GM12878 (cell line): ENCODE measurements around the gene RALB. TPM values are rescaled to one million over a fixed set of nuclear protein-coding genes. Genes with fewer than 3 reads are reported as not detected.

Experiments
- ATAC-seq: fragments of 200-7000 bp; cut with Tn5 transposase; 3 replicates; pipeline ENCODE4 v1.9.1; 2020; ENCODE audit warnings: mild to moderate bottlenecking, moderate library complexity
- BruUV-seq: library from RNA; stranded (reverse); fragments of 400-500 nt; replicated peaks from 2 replicates; lab custom pipeline; 2021; lab: Mats Ljungman, UMichigan
- CTCF ChIA-PET: fragments of 300-600 bp; sonication (Branson Sonifier 250); formaldehyde crosslinking; extraction: SDS; loops from one replicate; lab custom pipeline; 2021; ENCODE audit warnings: inconsistent platforms; lab: Yijun Ruan, JAX
- POLR2A ChIA-PET: fragments of 350-600 bp; formaldehyde crosslinking; extraction: SDS; loops from one replicate; lab custom pipeline; 2021; ENCODE audit warnings: inconsistent platforms; lab: Charles Lee
- RAD21 ChIA-PET: fragments of 300-600 bp; sonication (Branson Sonifier 250); formaldehyde crosslinking; loops from one replicate; lab custom pipeline; 2023; ENCODE audit warnings: antibody characterized with exemption; ENCODE audit not compliant: unreplicated experiment; lab: Charles Lee
- SMC1A ChIA-PET: fragments of 300-600 bp; sonication (Branson Sonifier 250); formaldehyde crosslinking; loops from one replicate; lab custom pipeline; 2023; ENCODE audit not compliant: unreplicated experiment, uncharacterized antibody; lab: Charles Lee
- DNase-seq: peaks from one replicate; pipeline ENCODE4 v3.0.0-alpha.2; 2011; ENCODE audit warnings: low read depth, low spot score
- FAIRE-seq: peaks from 3 replicates; lab custom pipeline; 2011; peaks lifted over from hg19 to GRCh38; lab: Jason Lieb, UNC
- H2AFZ ChIP-seq: 2 replicates; pipeline ENCODE4 v1.6.0; 2011; ENCODE audit warnings: low read depth, low read length, control low read depth; ENCODE audit not compliant: control insufficient read depth
- H3K27ac ChIP-seq: 2 replicates; pipeline ENCODE4 v1.5.1; 2011; ENCODE audit warnings: control low read depth; ENCODE audit not compliant: control insufficient read depth, insufficient read depth
- H3K27me3 ChIP-seq, 2 experiments: replicated peaks in 1 of 2; 2 replicates each; pipeline versions ENCODE4 v1.6.0 to v1.6.1; 2011; ENCODE audit warnings: low read length in 1 of 2; ENCODE audit not compliant: control insufficient read depth in 2 of 2, insufficient read depth in 2 of 2
- H3K36me3 ChIP-seq, 2 experiments: 2 replicates each; pipeline ENCODE4 v1.5.1; 2011; ENCODE audit warnings: low read length in 1 of 2; ENCODE audit not compliant: control insufficient read depth in 2 of 2, insufficient read depth in 2 of 2
- H3K4me1 ChIP-seq: 2 replicates; pipeline ENCODE4 v1.6.1; 2011; ENCODE audit warnings: mild to moderate bottlenecking, low read length, moderate library complexity, mixed read lengths; ENCODE audit not compliant: control insufficient read depth, insufficient read depth
- H3K4me2 ChIP-seq: 2 replicates; pipeline ENCODE4 v1.6.0; 2011; ENCODE audit warnings: control low read depth; ENCODE audit not compliant: control insufficient read depth, insufficient read depth
- H3K4me3 ChIP-seq: fragments of 200-600 bp; sonication (generic); 2 replicates; pipeline ENCODE4 v1.5.1; 2016
- H3K79me2 ChIP-seq: 2 replicates; pipeline ENCODE4 v1.6.0; 2011; ENCODE audit warnings: low read length; ENCODE audit not compliant: control insufficient read depth, insufficient read depth
- H3K9ac ChIP-seq: 2 replicates; pipeline ENCODE4 v1.8.0; 2011; ENCODE audit warnings: low read length, control low read depth, mixed read lengths; ENCODE audit not compliant: control insufficient read depth, insufficient read depth
- H3K9me3 ChIP-seq: replicated peaks from 3 replicates; pipeline ENCODE4 v1.5.1; 2011; ENCODE audit warnings: mild to moderate bottlenecking, low read length; ENCODE audit not compliant: control insufficient read depth, insufficient read depth
- H4K20me1 ChIP-seq: 2 replicates; pipeline ENCODE4 v1.6.0; 2011; ENCODE audit not compliant: control insufficient read depth, insufficient read depth
- EP300 ChIP-seq, 2 experiments: fragments of 150-350 bp in 1 of 2; IDR thresholded peaks; 2 replicates each; pipeline ENCODE4 v1.6.1; 2011 to 2012; ENCODE audit warnings: low read depth in 2 of 2, low read length in 2 of 2, borderline replicate concordance in 1 of 2, improper control_type of control experiment in 1 of 2, inconsistent platforms in 1 of 2; ENCODE audit not compliant: control insufficient read depth in 1 of 2
- IKZF2 ChIP-seq, 2 experiments: fragments of 450-650 bp; IDR thresholded peaks; 2 replicates each; pipeline ENCODE4 v1.6.1; 2017; ENCODE audit warnings: mild to moderate bottlenecking in 2 of 2, moderate library complexity in 2 of 2
- PML ChIP-seq: IDR thresholded peaks from 2 replicates; pipeline ENCODE4 v1.6.1; 2012; ENCODE audit warnings: low read length, inconsistent platforms
- POU2F2 ChIP-seq: IDR thresholded peaks from 3 replicates; pipeline ENCODE4 v1.6.1; 2011; ENCODE audit warnings: low read depth, mild to moderate bottlenecking, low read length, borderline replicate concordance
- PRDM15 ChIP-seq: fragments of 450-650 bp; formaldehyde crosslinking; IDR thresholded peaks from 2 replicates; pipeline ENCODE4 v1.4.0; 2020; ENCODE audit warnings: mild to moderate bottlenecking, moderate library complexity
- RELB ChIP-seq: fragments of 450-650 bp; IDR thresholded peaks from 2 replicates; pipeline ENCODE4 v1.6.1; 2017; ENCODE audit warnings: low read depth, mild to moderate bottlenecking, moderate library complexity
- RUNX3 ChIP-seq: IDR thresholded peaks from 2 replicates; pipeline ENCODE4 v1.6.1; 2012; ENCODE audit warnings: low read length, inconsistent platforms
- SMC3 ChIP-seq: IDR thresholded peaks from 2 replicates; pipeline ENCODE4 v1.6.1; 2011; ENCODE audit warnings: low read length, improper control_type of control experiment, borderline replicate concordance
- WGBS: methylation state at CpG from one replicate; pipeline ENCODE4 v1.1.6; 2016; ENCODE audit warnings: low lambda C conversion rate; ENCODE audit not compliant: insufficient replicate concordance, insufficient coverage; ENCODE audit errors: missing lambda C conversion rate; 5-methylcytosine and 5-hydroxymethylcytosine counted together
- in situ Hi-C: fragments of 300-500 bp; cut with MboI; formaldehyde crosslinking; loops from 9 replicates; pipeline ENCODE4 v1.14.3; 2018; ENCODE audit warnings: mixed read lengths
- intact Hi-C: fragments of 100-400 bp; cut with micrococcal nuclease; formaldehyde crosslinking; loops from one replicate; pipeline ENCODE4 v1.14.2; 2022; ENCODE audit not compliant: unreplicated experiment
- polyA plus RNA-seq, 11 experiments: library from polyadenylated mRNA; depleted of rRNA in 4 of 11; unstranded in 6 of 11; stranded (reverse) in 5 of 11; fragments of >200 nt; fragmentation: Nextera tagmentation in 4 of 11; fragmentation: Illumina TruSeq in 1 of 11; extraction: Ambion mirVana in 4 of 11; extraction: Trizol in 1 of 11; gene quantifications; 1 replicate in 1 of 11; 2 replicates in 10 of 11; pipeline versions ENCODE4 v1.2.1 to v1.2.3, GENCODE V29; 2011 to 2016; ENCODE audit warnings: inconsistent platforms in 2 of 11, missing spikeins in 2 of 11, low read depth in 1 of 11
- total RNA-seq, 4 experiments: library from RNA; depleted of rRNA in 3 of 4; stranded (reverse); fragments of >200 nt in 3 of 4; fragmentation: Illumina TruSeq in 1 of 4; extraction: Trizol in 1 of 4; gene quantifications; 2 replicates each; pipeline versions ENCODE4 v1.2.1 to v1.2.3, GENCODE V29; 2013 to 2021

Gene RALB
- total and polyA plus RNA-seq, 10 of the 15 experiments (the other 5 are each of a cell fraction or from before 2014, with no cell fraction given), result 8.3 to 54.0 (median 24.2) TPM

GRCh38 chr2:120260736-120261135 is 8.1 kb downstream of the RALB start:
- H3K27me3 ChIP-seq, result no peaks in the 10 kb centered on the region
- ATAC-seq (no peak), FAIRE-seq (no peak), DNase-seq (no peak)
- peak overlapping the region; percentile 75 for H3K4me2 ChIP-seq
- peaks cover 17% of the 10 kb centered on the region for H3K4me1 ChIP-seq
- H3K4me3 ChIP-seq, result no peak overlapping the region
- ChIA-PET POLR2A (interaction anchor here (1.8 kb wide), 1 partner anchor 23 kb away, joined by 4 read pairs; no protein-coding TSS in a partner anchor), CTCF (no interaction called here), SMC1A (interaction anchor here (1.0 to 1.2 kb wide), 3 partner anchors 28 to 52 kb away, joined by 3 to 4 read pairs (median 3); no protein-coding TSS in a partner anchor), RAD21 (interaction anchor here (1.1 to 1.5 kb wide), 3 partner anchors 8 to 51 kb away, joined by 3 to 5 read pairs (median 3); partner anchors contain the start of gene RALB)
- BruUV-seq, result no TSS peak
- intact Hi-C loops (no loop called here), in situ Hi-C loops (no loop called here)
- no peak overlapping the region for H3K9ac ChIP-seq
- H3K36me3 ChIP-seq, result no peaks in the 10 kb centered on the region
- H3K27ac ChIP-seq, result peak overlapping the region; percentile 50; the same call in 1 of the 2 replicates
- no peak for TF ChIP-seq EP300 (IDR thresholded peaks at IDR 0.05; ENCODE audit: borderline replicate concordance in 1 of 2, control insufficient read depth in 1 of 2, low read depth in 2 of 2, low read length in 2 of 2)
- TF ChIP-seq POU2F2, result no peak
- WGBS, result 85% methylated on average over 5 of the region's 5 CpGs
- no peak overlapping the region for H2AFZ ChIP-seq
- H4K20me1 ChIP-seq, result no peaks in the 10 kb centered on the region
- H3K79me2 ChIP-seq, result peaks cover 37% of the 10 kb centered on the region
- peaks cover 6% of the 10 kb centered on the region; the same call in 2 of the 3 replicates for H3K9me3 ChIP-seq

- in situ Hi-C loops (no loop called here), intact Hi-C loops (no loop called here)
- ChIA-PET POLR2A (interaction anchor here (1.0 to 1.8 kb wide), 3 partner anchors 22 to 38 kb away, joined by 3 to 5 read pairs (median 4); partner anchors contain the start of gene TMEM185B), SMC1A (interaction anchor here (1.0 to 1.3 kb wide), 6 partner anchors 9 to 52 kb away, joined by 3 to 6 read pairs (median 4); partner anchors contain the start of gene RALB), RAD21 (interaction anchor here (0.9 to 1.5 kb wide), 6 partner anchors 9 to 50 kb away, joined by 3 to 5 read pairs (median 3); partner anchors contain the start of gene RALB), CTCF (interaction anchor here (1.0 kb wide), 1 partner anchor 50 kb away, joined by 3 read pairs; no protein-coding TSS in a partner anchor)
- Histone ChIP-seq H3K79me2 (peaks cover 32% of the 10 kb centered on the region), H3K9me3 (peaks cover 3% of the 10 kb centered on the region; the same call in 2 of the 3 replicates), H3K27me3 (no peaks in the 10 kb centered on the region), H3K9ac (no peak overlapping the region), H3K27ac (peak overlapping the region; percentile 50), H3K36me3 (no peaks in the 10 kb centered on the region), H2AFZ (no peak overlapping the region), H3K4me2 (peak overlapping the region; percentile 75), H3K4me1 (peaks cover 17% of the 10 kb centered on the region), H4K20me1 (no peaks in the 10 kb centered on the region), H3K4me3 (no peak overlapping the region)
- FAIRE-seq (peak; percentile 89), DNase-seq (peak; percentile 62), ATAC-seq (peak; percentile 83)
- 25% methylated on average over 6 of the region's 6 CpGs for WGBS
- BruUV-seq, result no TSS peak
- TF ChIP-seq PRDM15 (CRISPR knock-in tag) (no peak), SMC3 (no peak), RELB (0 out of 2 replicates have a peak, but pooled peaks have one; percentile 45), IKZF2 (IDR thresholded peaks at IDR 0.05) (peak; percentile 36 to 41; a peak in 2 of 4 replicates), PML (no peak), RUNX3 (peak; percentile 83)
Observed at GRCh38 chr2:120261387-120262006, 8.8 kb downstream of the RALB start.
